Nucleus accumbens (tissue), 56 donors: ENCODE measurements around the gene MMP13.
"Not testable (repeated sequence)": the region's sequence is repeated elsewhere in the genome, so short reads cannot be mapped to it uniquely, and the experiment has no call there.

Experiments
- DNase-seq, 56 donors: peaks; one replicate each; lab custom pipeline; 2025; lab: John Stamatoyannopoulos, UW

Gene MMP13

DNA sequence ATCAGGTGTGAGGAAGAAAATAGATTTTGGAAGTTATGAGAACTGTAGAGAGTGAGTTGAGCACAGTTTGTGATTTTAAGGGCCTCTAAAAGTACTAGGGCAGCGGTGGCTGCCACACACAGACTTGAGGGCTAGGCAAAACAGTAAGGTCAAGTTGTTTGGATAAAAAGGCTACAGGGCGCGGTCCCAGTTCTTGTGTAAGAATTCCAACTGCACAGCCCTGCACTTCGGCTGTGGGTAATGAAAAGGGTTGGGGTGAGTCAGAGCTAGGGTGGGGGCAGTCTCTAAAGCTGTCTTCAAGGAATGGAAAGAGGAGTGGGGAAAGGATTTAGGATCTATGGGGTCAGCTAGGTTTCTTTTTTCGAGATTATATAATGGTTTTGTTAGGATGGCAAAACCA is 49.7 kb downstream of the MMP13 start:
- DNase-seq, result not testable (repeated sequence)

DNA sequence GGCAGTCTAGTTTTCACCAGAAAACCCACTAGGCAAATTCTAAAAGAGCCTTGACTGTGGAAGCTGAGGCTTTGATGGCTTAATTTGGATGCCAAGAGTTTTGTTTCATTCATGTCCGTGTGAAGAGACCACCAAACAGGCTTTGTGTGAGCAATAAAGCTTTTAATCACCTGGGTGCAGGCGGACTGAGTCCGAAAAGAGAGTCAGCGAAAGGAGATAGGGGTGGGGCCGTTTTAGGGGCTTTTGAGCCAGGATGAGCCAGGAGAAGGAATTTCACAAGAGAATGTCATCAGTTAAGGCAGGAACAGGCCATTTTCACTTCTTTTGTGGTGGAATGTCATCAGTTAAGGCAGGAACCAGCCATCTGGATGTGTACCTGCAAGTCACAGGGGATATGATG is 51.6 kb downstream of the MMP13 start:
- DNase-seq, result not testable (repeated sequence)

DNA sequence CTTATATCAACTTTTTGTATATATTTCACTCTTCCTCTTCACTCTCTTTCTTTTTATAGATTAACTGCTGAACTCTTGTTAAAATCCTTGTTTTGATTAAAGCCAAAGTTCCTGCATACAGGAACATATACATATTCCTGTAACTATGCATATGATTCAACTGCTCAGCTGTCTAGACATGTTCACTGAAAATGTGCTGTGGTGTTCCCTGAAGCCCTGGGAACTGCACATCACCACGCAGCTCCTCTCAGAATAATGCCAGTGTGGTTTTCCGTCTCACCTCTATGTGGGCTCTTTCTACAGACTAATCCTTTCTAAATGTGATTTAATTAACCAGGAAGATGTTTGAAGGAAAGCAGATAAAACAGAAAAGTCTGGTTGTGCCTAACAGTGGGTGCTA is 55.2 kb downstream of the MMP13 start:
- DNase-seq, result no peak
